Measurements from ENCODE around the gene AMHR2. TPM values are rescaled to one million over a fixed set of nuclear protein-coding genes. Genes with fewer than 3 reads are reported as not detected.
"Not testable (repeated sequence)": the region's sequence is repeated elsewhere in the genome, so short reads cannot be mapped to it uniquely, and the experiment has no call there.

Gene AMHR2
- total RNA-seq, 1 experiment from 2014 or later: not detected

DNA sequence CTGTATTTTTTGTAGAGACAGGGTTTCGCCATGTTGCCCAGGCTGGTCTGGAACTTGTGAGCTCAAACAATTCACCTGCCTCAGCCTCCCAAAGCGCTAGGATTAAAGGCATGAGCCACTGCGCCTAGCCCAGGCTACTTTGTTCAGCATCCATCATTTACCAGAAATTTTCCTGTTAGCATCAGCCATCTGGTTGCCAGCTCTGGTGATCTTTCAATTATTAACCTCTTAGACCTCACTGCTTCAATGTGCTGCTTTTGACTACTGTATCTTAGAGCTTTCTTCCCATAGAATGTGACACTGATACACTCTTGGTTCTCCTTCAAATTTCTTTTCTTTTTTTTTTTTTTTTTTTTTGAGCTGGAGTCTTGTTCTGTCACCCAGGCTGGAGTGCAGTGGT is 5.4 kb upstream of the AMHR2 start:
- Histone ChIP-seq H3K36me3 (ENCODE audit: insufficient read depth, low read length, poor library complexity, severe bottlenecking) (no peaks in the 10 kb centered on the region), H3K27me3 (replicated peaks; ENCODE audit: insufficient read depth, low read depth, low read length, poor library complexity) (no peaks in the 10 kb centered on the region), H3K9me3 (ENCODE audit: low read depth, low read length, poor library complexity, severe bottlenecking) (no peaks in the 10 kb centered on the region), H3K4me3 (ENCODE audit: low read depth, low read length, poor library complexity, severe bottlenecking) (no peak overlapping the region), H3K4me1 (ENCODE audit: insufficient read depth, low read length, poor library complexity, severe bottlenecking) (peaks cover 50% of the 10 kb centered on the region), H3K27ac (ENCODE audit: low read depth, low read length, poor library complexity, severe bottlenecking) (no peak overlapping the region)
- no TSS peak for BruUV-seq (replicated peaks)
- TF ChIP-seq, protein P1, sequence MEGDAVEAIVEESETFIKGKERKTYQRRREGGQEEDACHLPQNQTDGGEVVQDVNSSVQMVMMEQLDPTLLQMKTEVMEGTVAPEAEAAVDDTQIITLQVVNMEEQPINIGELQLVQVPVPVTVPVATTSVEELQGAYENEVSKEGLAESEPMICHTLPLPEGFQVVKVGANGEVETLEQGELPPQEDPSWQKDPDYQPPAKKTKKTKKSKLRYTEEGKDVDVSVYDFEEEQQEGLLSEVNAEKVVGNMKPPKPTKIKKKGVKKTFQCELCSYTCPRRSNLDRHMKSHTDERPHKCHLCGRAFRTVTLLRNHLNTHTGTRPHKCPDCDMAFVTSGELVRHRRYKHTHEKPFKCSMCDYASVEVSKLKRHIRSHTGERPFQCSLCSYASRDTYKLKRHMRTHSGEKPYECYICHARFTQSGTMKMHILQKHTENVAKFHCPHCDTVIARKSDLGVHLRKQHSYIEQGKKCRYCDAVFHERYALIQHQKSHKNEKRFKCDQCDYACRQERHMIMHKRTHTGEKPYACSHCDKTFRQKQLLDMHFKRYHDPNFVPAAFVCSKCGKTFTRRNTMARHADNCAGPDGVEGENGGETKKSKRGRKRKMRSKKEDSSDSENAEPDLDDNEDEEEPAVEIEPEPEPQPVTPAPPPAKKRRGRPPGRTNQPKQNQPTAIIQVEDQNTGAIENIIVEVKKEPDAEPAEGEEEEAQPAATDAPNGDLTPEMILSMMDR (conservative IDR thresholded peaks at IDR 0.05; ENCODE audit: low read depth, low read length): no peak
- no peak for TF ChIP-seq EZH2 (IDR thresholded peaks at IDR 0.05; ENCODE audit: borderline replicate concordance, low read depth, low read length, poor library complexity, severe bottlenecking)
- ChIA-PET CTCF (interaction anchor here (0.6 to 0.7 kb wide), 3 partner anchors 23 to 81 kb away, joined by 4 to 8 read pairs (median 6); no protein-coding TSS in a partner anchor), POLR2A (ENCODE audit: low non-redundant PET) (no interaction called here)
- DNase-seq (ENCODE audit: low spot score): no peak
- intact Hi-C loops (cut with micrococcal nuclease; ENCODE audit: unreplicated experiment): no loop called here

DNA sequence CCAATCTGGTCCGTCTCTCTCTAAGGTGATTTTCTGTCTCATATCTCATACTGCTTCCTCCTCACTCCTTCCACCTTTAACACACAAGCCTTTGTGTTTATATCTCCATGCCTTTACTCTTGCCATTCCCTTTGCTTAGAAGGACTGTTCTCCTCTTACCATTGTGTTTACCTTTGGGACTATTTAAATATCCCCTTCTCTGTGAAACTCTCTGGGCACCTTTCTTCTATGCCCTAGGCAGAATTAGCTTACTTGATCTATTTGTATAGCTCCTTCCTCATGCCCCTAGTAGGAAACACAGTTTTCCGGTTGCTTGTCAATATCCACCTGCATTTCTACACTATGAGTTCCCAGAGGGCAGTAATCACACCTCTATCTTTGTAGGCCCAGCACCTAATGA is 3.9 kb upstream of the AMHR2 start:
- CTCF ChIA-PET: no interaction called here
- BruUV-seq (replicated peaks): no TSS peak
- DNase-seq (ENCODE audit: low spot score): no peak
- no peak for TF ChIP-seq EZH2 (IDR thresholded peaks at IDR 0.05; ENCODE audit: borderline replicate concordance, low read depth, low read length, poor library complexity, severe bottlenecking)
- TF ChIP-seq, protein P1 (conservative IDR thresholded peaks at IDR 0.05; ENCODE audit: low read depth, low read length): no peak
- H3K36me3 ChIP-seq (ENCODE audit: insufficient read depth, low read length, poor library complexity, severe bottlenecking): no peaks in the 10 kb centered on the region
- POLR2A ChIA-PET (ENCODE audit: low non-redundant PET): no interaction called here
- intact Hi-C loops (cut with micrococcal nuclease; ENCODE audit: unreplicated experiment): no loop called here
- no peak overlapping the region for H3K4me3 ChIP-seq (ENCODE audit: low read depth, low read length, poor library complexity, severe bottlenecking)
- peaks cover 35% of the 10 kb centered on the region for H3K4me1 ChIP-seq (ENCODE audit: insufficient read depth, low read length, poor library complexity, severe bottlenecking)
- H3K9me3 ChIP-seq (ENCODE audit: low read depth, low read length, poor library complexity, severe bottlenecking): no peaks in the 10 kb centered on the region
- H3K27ac ChIP-seq (ENCODE audit: low read depth, low read length, poor library complexity, severe bottlenecking): no peak overlapping the region
- no peaks in the 10 kb centered on the region for H3K27me3 ChIP-seq (replicated peaks; ENCODE audit: insufficient read depth, low read depth, low read length, poor library complexity)

DNA sequence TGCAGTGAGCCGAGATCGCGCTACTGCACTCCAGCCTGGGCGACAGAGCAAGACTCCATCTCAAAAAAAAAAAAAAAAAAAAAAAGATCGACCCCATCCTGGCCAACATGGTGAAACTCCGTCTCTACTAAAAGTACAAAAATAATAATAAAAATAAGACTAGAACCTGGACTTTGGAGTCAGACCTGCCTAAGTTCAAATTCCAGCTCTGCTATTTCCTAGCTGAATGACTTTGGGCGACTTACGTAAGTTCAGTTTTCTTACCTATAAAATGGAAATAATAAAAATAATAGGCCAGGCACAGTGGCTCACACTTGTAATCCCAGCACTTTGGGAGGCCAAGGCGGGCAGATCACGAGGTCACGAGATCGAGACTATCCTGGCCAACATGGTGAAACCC is 1.4 kb upstream of the AMHR2 start:
- DNase-seq (ENCODE audit: low spot score); H3K36me3 ChIP-seq (ENCODE audit: insufficient read depth, low read length, poor library complexity, severe bottlenecking); H3K27ac ChIP-seq (ENCODE audit: low read depth, low read length, poor library complexity, severe bottlenecking); H3K9me3 ChIP-seq (ENCODE audit: low read depth, low read length, poor library complexity, severe bottlenecking); intact Hi-C loops (cut with micrococcal nuclease; ENCODE audit: unreplicated experiment); H3K4me3 ChIP-seq (ENCODE audit: low read depth, low read length, poor library complexity, severe bottlenecking); POLR2A ChIA-PET (ENCODE audit: low non-redundant PET); BruUV-seq (replicated peaks); H3K27me3 ChIP-seq (replicated peaks; ENCODE audit: insufficient read depth, low read depth, low read length, poor library complexity): not testable (repeated sequence)
- peaks cover 10% of the 10 kb centered on the region for H3K4me1 ChIP-seq (ENCODE audit: insufficient read depth, low read length, poor library complexity, severe bottlenecking)
- CTCF ChIA-PET: interaction anchor here (1.3 to 1.5 kb wide), 2 partner anchors 9 to 69 kb away, joined by 11 to 52 read pairs; no protein-coding TSS in a partner anchor
